Tibial nerve (tissue), 4 donors: ENCODE data around the gene MEGF10. TPM values are rescaled to one million over a fixed set of nuclear protein-coding genes. Genes with fewer than 3 reads are reported as not detected.

Experiments
- DNase-seq, 2 donors: peaks; one replicate each; pipeline ENCODE4 v3.0.0-alpha.2; 2019; ENCODE audit warnings: low spot score in 2 of 2
- H3K27ac ChIP-seq, 4 donors: fragments of 200-600 bp; sonication (generic) in 3 of 4; one replicate each; pipeline ENCODE4 v1.5.1; 2017 to 2019; ENCODE audit warnings: mild to moderate bottlenecking in 1 of 4
- H3K27me3 ChIP-seq, 2 donors: fragments of 200-600 bp; sonication (generic) in 1 of 2; one replicate each; pipeline versions ENCODE4 v1.5.1 to v1.6.0; 2017 to 2019
- H3K36me3 ChIP-seq, 3 donors: fragments of 200-600 bp; sonication (generic); one replicate each; pipeline ENCODE4 v1.5.1; 2018 to 2019
- H3K4me1 ChIP-seq, 4 donors: fragments of 200-600 bp; sonication (generic) in 3 of 4; one replicate each; pipeline ENCODE4 v1.5.1; 2017 to 2019
- H3K4me3 ChIP-seq, 4 donors: fragments of 200-600 bp; sonication (generic) in 3 of 4; one replicate each; pipeline ENCODE4 v1.5.1; 2017 to 2019; ENCODE audit warnings: mild to moderate bottlenecking in 1 of 4, moderate library complexity in 1 of 4
- H3K9me3 ChIP-seq, 4 donors: fragments of 200-600 bp; sonication (generic) in 3 of 4; one replicate each; pipeline ENCODE4 v1.5.1; 2017 to 2019
- CTCF ChIP-seq, 5 experiments: fragments of 200-600 bp in 3 of 5; fragments of 450-650 bp in 2 of 5; sonication (generic) in 3 of 5; IDR thresholded peaks; one replicate each; pipeline ENCODE4 v1.5.1; 2016 to 2019; ENCODE audit warnings: antibody characterized with exemption in 5 of 5, mild to moderate bottlenecking in 3 of 5, moderate library complexity in 2 of 5
- EP300 ChIP-seq, 2 donors: sonication (generic); formaldehyde crosslinking; IDR thresholded peaks; one replicate each; pipeline ENCODE4 v1.6.1; 2017; ENCODE audit warnings: antibody characterized with exemption in 2 of 2, mild to moderate bottlenecking in 1 of 2
- POLR2A ChIP-seq, 2 donors: fragments of 450-650 bp; IDR thresholded peaks; one replicate each; pipeline ENCODE4 v1.6.1; 2017; ENCODE audit warnings: antibody characterized with exemption in 2 of 2, mild to moderate bottlenecking in 2 of 2, moderate library complexity in 2 of 2
- WGBS, 2 donors: methylation state at CpG; one replicate each; pipeline ENCODE4 v1.1.5; 2018; 5-methylcytosine and 5-hydroxymethylcytosine counted together
- total RNA-seq, 4 donors: library from RNA; depleted of rRNA; stranded (reverse); fragments of >200 nt; gene quantifications; one replicate each; pipeline ENCODE4 v1.1.0, GENCODE V29; 2016

MEGF10 gene
- total RNA-seq, 4 donors from 2014 or later = 0.30 to 3.3 (median 1.3) TPM

- Histone ChIP-seq H3K4me3 (no peak overlapping the region), H3K36me3 (no peaks in the 10 kb centered on the region), H3K27me3 (no peaks in the 10 kb centered on the region), H3K27ac (no peak overlapping the region), H3K4me1 (peaks cover 0 to 6% (median 2%) of the 10 kb centered on the region in 4 donors), H3K9me3 (no peaks in the 10 kb centered on the region)
- 87 to 88% methylated on average over 4 of the region's 4 CpGs for WGBS, 2 donors
- TF ChIP-seq CTCF (IDR thresholded peaks at IDR 0.05) (no peak), POLR2A (IDR thresholded peaks at IDR 0.05) (no peak), EP300 (IDR thresholded peaks at IDR 0.05) (no peak)
- no peak for DNase-seq
Measured at GRCh38 chr5:127423173-127423798, 132.7 kb downstream of the MEGF10 start.

- 30 to 32% methylated on average over 4 of the region's 4 CpGs for WGBS, 2 donors
- Histone ChIP-seq H3K27me3 (no peaks in the 10 kb centered on the region), H3K27ac (no peak overlapping the region), H3K36me3 (no peaks in the 10 kb centered on the region), H3K9me3 (no peaks in the 10 kb centered on the region), H3K4me1 (peaks cover 0 to 10% (median 4%) of the 10 kb centered on the region in 4 donors), H3K4me3 (no peak overlapping the region)
- no peak for DNase-seq
- TF ChIP-seq CTCF (IDR thresholded peaks at IDR 0.05) = no peak
- no peak for TF ChIP-seq EP300 (IDR thresholded peaks at IDR 0.05)
- no peak for TF ChIP-seq POLR2A (IDR thresholded peaks at IDR 0.05)
Measured at GRCh38 chr5:127425037-127425436, 134.4 kb downstream of the MEGF10 start.

- no peak overlapping the region for H3K27ac ChIP-seq
- TF ChIP-seq POLR2A (IDR thresholded peaks at IDR 0.05) (no peak), CTCF (IDR thresholded peaks at IDR 0.05) (no peak), EP300 (IDR thresholded peaks at IDR 0.05) (no peak)
- H3K27me3 ChIP-seq = no peaks in the 10 kb centered on the region
- no peak for DNase-seq
- H3K4me3 ChIP-seq = no peak overlapping the region
- no peaks in the 10 kb centered on the region for H3K9me3 ChIP-seq
- 91 to 100% methylated on average over 1 of the region's 1 CpG for WGBS, 2 donors
- H3K36me3 ChIP-seq = no peaks in the 10 kb centered on the region
- H3K4me1 ChIP-seq = peaks cover 0 to 10% (median 4%) of the 10 kb centered on the region in 4 donors
Measured at GRCh38 chr5:127425868-127426267, 135.3 kb downstream of the MEGF10 start.

- no peak for TF ChIP-seq EP300 (IDR thresholded peaks at IDR 0.05)
- no peak for TF ChIP-seq CTCF (IDR thresholded peaks at IDR 0.05)
- TF ChIP-seq POLR2A (IDR thresholded peaks at IDR 0.05) = no peak
- no peak overlapping the region for H3K27ac ChIP-seq
- WGBS, 2 donors = 83 to 85% methylated on average over 2 of the region's 2 CpGs
- peaks cover 0 to 10% (median 4%) of the 10 kb centered on the region in 4 donors for H3K4me1 ChIP-seq
- no peak for DNase-seq
- no peak overlapping the region for H3K4me3 ChIP-seq
- no peaks in the 10 kb centered on the region for H3K36me3 ChIP-seq
- no peaks in the 10 kb centered on the region for H3K27me3 ChIP-seq
- no peaks in the 10 kb centered on the region for H3K9me3 ChIP-seq
Measured at GRCh38 chr5:127426661-127427060, 136.1 kb downstream of the MEGF10 start.

GRCh38 chr5:127428276-127428675, 137.7 kb downstream of the MEGF10 start:
- H3K36me3 ChIP-seq = no peaks in the 10 kb centered on the region
- 73 to 85% methylated on average over 2 of the region's 2 CpGs for WGBS, 2 donors
- DNase-seq = no peak
- H3K27me3 ChIP-seq = no peaks in the 10 kb centered on the region
- peaks cover 0 to 10% (median 4%) of the 10 kb centered on the region in 4 donors for H3K4me1 ChIP-seq
- no peak overlapping the region for H3K4me3 ChIP-seq
- no peaks in the 10 kb centered on the region for H3K9me3 ChIP-seq
- TF ChIP-seq EP300 (IDR thresholded peaks at IDR 0.05) (no peak), POLR2A (IDR thresholded peaks at IDR 0.05) (no peak), CTCF (IDR thresholded peaks at IDR 0.05) (no peak)
- peak overlapping the region in 2 of 4 donors; percentile 26 to 68 for H3K27ac ChIP-seq
